K562 (cell line): ENCODE measurements around the gene IDUA. TPM values are rescaled to one million over a fixed set of nuclear protein-coding genes. Genes with fewer than 3 reads are reported as not detected.

Source experiments
- CBFA2T3 ChIP-seq: fragments of 450-650 bp; IDR thresholded peaks from 2 replicates; pipeline ENCODE4 v1.6.1; 2017
- DDX20 ChIP-seq: fragments of 450-650 bp; IDR thresholded peaks from 2 replicates; pipeline ENCODE4 v1.6.1; 2016; ENCODE audit warnings: missing genetic modification characterization, low read depth, mild to moderate bottlenecking, missing compliant biosample characterization, moderate library complexity
- HNRNPUL1 ChIP-seq: fragments of 200-400 bp; formaldehyde crosslinking; IDR thresholded peaks from 2 replicates; pipeline ENCODE4 v1.6.1; 2017; ENCODE audit warnings: low read length
- SMARCA4 ChIP-seq: fragments of 450-650 bp; IDR thresholded peaks from 2 replicates; pipeline ENCODE4 v1.6.1; 2016
- TCFL5 ChIP-seq: fragments of 250-450 bp; sonication (Bioruptor Pico); conservative IDR thresholded peaks from 2 replicates; pipeline ENCODE4 v1.6.1; 2021; ENCODE audit warnings: mild to moderate bottlenecking, moderate library complexity, matching md5 sums
- TEAD1 ChIP-seq, 2 experiments: fragments of 450-650 bp in 1 of 2; sonication (generic) in 1 of 2; formaldehyde crosslinking; IDR thresholded peaks; 2 replicates each; pipeline versions ENCODE4 v1.4.0 to v1.8.0; 2020 to 2022; ENCODE audit warnings: mild to moderate bottlenecking in 2 of 2, missing genetic modification reagents in 1 of 2
- TRIM24 ChIP-seq, 2 experiments: fragments of 450-650 bp; IDR thresholded peaks; 2 replicates each; pipeline ENCODE4 v1.6.1; 2016
- ZBTB40 ChIP-seq, 2 experiments: fragments of 450-650 bp in 1 of 2; sonication (generic) in 1 of 2; formaldehyde crosslinking in 1 of 2; IDR thresholded peaks; 2 replicates each; pipeline versions ENCODE4 v1.7.1 to v1.9.0; 2016 to 2022; ENCODE audit warnings: inconsistent platforms in 1 of 2, mild to moderate bottlenecking in 1 of 2, missing genetic modification reagents in 1 of 2
- ZNF146 ChIP-seq: IDR thresholded peaks from one replicate; pipeline ENCODE4 v1.6.1; 2018; ENCODE audit warnings: missing compliant biosample characterization; ENCODE audit not compliant: unreplicated experiment
- ZNF592 ChIP-seq: fragments of 450-650 bp; IDR thresholded peaks from 2 replicates; pipeline ENCODE4 v1.6.1; 2017; ENCODE audit warnings: antibody characterized with exemption, mild to moderate bottlenecking
- ZNF778 ChIP-seq: fragments of 450-650 bp; formaldehyde crosslinking; IDR thresholded peaks from 2 replicates; pipeline ENCODE4 v1.4.0; 2020; ENCODE audit warnings: mild to moderate bottlenecking, moderate library complexity
- polyA plus RNA-seq, 8 experiments: library from polyadenylated mRNA; depleted of rRNA in 4 of 8; stranded (reverse) in 5 of 8; unstranded in 3 of 8; fragments of >200 nt; fragmentation: Nextera tagmentation in 2 of 8; fragmentation: Illumina TruSeq in 1 of 8; extraction: Ambion mirVana in 2 of 8; extraction: Trizol in 1 of 8; gene quantifications; 2 replicates each; pipeline versions ENCODE4 v1.2.1 to v1.2.3, GENCODE V29; 2011 to 2014; ENCODE audit warnings: inconsistent platforms in 1 of 8, missing spikeins in 1 of 8
- total RNA-seq, 7 experiments: library from RNA; depleted of rRNA in 6 of 7; stranded (reverse); fragments of >200 nt in 6 of 7; fragmentation: Illumina TruSeq in 2 of 7; extraction: Trizol in 2 of 7; gene quantifications; 2 replicates each; pipeline versions ENCODE4 v1.2.1 to v1.2.3, GENCODE V29; 2011 to 2021; ENCODE audit warnings: low replicate concordance in 1 of 7

The IDUA gene
- total and polyA plus RNA-seq, 9 of the 15 experiments (the other 6 are each of a cell fraction or from before 2014, with no cell fraction given), result 0.04 to 16.1 (median 1.2) TPM

- TF ChIP-seq ZNF592, result peak; percentile 93
- no peak for TF ChIP-seq TCFL5 (CRISPR knock-in tag)
- peak; percentile 44; the same call in 1 of the 2 replicates for TF ChIP-seq SMARCA4
- TF ChIP-seq TRIM24 (IDR thresholded peaks at IDR 0.05), result no peak
- TF ChIP-seq ZBTB40 (IDR thresholded peaks at IDR 0.05), result no peak
- no peak for TF ChIP-seq ZBTB40 (CRISPR knock-in tag; IDR thresholded peaks at IDR 0.05)
- no peak for TF ChIP-seq HNRNPUL1
- TF ChIP-seq CBFA2T3, result peak; percentile 48; the same call in 1 of the 2 replicates
- TF ChIP-seq DDX20 (tag), result no peak
- no peak for TF ChIP-seq ZNF146 (CRISPR knock-in tag)
- no peak for TF ChIP-seq ZNF778 (CRISPR knock-in tag)
- no peak for TF ChIP-seq TEAD1 (CRISPR knock-in tag; IDR thresholded peaks at IDR 0.05)
Observed at GRCh38 chr4:996030-996996, 9.5 kb downstream of the IDUA start (continued).
